ENCODE data around the gene RPH3AL. TPM values are rescaled to one million over a fixed set of nuclear protein-coding genes. Genes with fewer than 3 reads are reported as not detected.
"Not testable (repeated sequence)": the region's sequence is repeated elsewhere in the genome, so short reads cannot be mapped to it uniquely, and the experiment has no call there.

The RPH3AL gene
- total RNA-seq, 1 experiment from 2014 or later: 6.9 TPM

DNA sequence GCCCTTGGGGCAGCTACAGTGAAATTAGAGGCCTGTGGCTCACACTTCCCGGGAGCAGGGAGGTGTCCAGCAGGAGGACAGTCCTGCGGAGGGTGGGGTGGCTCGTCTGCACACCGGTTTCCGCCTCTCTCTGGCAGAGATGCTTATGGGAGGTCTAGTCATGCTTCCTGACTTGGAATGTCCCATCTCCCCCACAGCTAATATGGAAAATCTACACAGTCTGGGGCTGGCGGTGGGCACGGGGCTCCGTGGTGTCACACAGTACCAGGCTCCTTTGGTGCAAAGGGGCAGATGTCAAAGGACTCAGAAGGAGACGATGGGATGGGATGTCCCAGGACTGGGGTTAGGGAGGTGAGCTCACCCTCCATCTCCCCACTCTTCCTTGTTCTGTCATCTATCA lies 127.1 kb downstream of the RPH3AL start:
- in situ Hi-C loops (cut with HindIII; ENCODE audit: low sequenced_read_pairs): no loop called here
- no peak for DNase-seq (ENCODE audit: low spot score)

DNA sequence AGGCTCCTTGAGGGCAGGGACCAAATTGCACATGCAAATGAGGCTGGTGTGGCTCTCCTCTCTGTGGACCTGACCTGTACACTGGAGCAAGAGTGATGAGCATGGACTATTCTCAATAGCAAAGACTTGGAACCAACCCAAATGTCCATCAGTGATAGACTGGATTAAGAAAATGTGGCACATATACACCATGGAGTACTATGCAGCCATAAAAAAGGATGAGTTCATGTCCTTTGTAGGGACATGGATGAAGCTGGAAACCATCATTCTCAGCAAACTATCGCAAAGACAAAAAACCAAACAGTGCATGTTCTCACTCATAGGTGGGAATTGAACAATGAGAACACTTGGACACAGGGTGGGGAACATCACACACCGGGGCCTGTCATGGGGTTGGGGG lies 128.0 kb downstream of the RPH3AL start:
- in situ Hi-C loops (cut with HindIII; ENCODE audit: low sequenced_read_pairs); DNase-seq (ENCODE audit: low spot score): not testable (repeated sequence)

DNA sequence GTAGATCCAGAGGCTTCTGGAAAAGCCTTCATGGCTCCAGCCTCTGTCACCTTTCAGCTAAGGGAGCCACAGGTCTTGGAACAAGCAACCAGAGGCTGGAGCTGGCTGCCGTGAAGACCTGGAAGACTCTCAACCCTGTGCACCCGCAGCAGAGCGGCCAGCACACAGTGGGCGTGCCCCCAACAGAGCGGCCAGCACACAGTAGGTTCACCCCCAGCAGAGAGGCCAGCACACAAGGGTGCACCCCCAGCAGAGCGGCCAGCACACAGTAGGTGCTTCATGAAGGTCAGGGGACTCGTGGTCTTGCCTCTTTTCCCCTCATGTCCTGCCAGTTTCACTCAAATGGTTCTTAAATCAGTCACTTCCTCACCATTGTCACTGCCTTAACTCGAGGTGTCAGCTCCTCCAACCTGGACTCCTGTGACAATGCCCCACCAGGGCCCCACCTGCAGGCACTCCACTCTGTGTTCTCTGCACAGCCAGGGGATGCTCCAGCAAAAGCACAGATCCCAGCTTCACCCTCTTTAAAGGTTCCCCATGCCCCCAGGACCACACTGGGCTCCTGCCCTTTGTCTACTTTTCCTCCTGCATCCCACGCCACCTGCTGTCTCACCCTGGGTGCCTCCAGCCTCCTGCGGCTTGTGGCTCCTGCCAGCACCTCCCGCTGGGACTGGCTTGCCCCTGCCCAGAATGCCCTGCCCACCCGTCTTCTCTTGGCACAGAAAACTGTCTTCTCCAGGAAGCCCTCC lies 128.7 kb downstream of the RPH3AL start:
- no peak for DNase-seq (ENCODE audit: low spot score)
- in situ Hi-C loops (cut with HindIII; ENCODE audit: low sequenced_read_pairs): no loop called here

DNA sequence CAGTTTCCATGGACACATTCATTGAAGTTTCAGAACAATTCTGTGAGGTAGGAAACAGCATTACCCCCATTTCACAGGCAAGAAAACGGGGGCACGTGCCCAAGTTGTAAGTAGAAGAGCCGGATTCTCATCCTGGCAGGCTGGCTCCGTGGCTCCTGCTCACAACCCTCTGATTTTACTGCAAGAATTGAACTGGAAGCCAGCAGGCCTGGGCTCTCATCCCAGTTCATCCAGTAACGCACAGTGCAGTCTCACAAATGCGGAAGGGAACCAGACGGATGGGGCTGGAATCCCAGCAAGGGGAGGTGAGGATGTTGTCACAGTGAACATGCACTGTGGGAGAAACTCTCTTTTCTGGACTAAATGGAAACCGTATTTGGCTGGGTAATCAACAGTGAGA lies 130.4 kb downstream of the RPH3AL start:
- peak; percentile 75 for DNase-seq (ENCODE audit: low spot score)
- in situ Hi-C loops (cut with HindIII; ENCODE audit: low sequenced_read_pairs): no loop called here

DNA sequence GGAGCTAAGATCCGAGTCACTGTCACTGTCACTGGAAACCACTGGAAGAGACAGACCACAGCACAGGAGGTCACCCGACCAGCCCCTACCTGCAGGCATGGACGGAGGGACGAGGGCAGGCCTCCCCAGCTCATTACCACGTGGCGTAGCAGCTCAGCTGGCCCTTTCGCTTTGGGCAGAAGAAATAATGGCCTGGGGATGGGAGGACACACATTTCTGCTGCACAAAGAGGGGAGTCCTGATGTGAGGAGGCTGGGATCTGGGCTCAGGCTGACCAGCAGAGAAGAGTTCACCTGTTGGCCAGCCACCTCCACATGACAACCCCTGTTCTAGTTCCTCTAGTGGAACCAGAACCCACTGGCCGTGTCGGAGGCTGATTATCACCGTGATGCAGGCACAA lies 132.9 kb downstream of the RPH3AL start:
- in situ Hi-C loops (cut with HindIII; ENCODE audit: low sequenced_read_pairs): no loop called here
- DNase-seq (ENCODE audit: low spot score): no peak

DNA sequence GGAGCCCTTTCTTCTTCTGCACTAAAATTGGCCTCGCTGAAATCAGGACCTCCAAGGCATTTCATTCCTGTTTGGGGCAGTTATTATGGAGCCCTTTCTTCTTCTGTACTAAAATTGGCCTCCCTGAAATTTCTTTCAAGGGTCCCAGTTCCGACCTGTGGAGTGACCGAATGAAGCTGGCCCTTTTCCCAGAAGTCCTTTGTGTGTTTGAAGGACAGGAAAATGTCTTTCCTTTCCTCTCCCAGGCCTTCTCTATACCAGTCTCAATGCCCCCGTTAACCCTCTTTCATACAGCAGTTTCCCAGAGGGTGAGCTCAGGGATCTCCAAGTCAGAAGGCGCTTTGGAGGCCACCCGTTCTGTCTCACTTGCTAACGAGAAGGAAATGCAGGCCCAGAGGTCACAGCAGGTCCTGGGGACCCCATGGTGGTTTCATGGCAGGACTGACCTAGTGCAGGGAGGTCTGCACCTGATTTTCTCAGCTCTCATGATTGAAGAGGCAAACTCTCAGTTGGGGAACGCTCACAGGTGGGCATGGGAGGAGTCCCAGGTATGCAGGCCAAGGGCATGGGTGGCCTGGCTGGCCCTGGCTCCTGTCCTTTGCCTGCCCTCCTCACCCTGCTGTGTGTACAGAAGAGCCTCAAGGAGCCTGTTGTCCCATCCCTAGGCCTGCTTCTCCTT lies 134.0 kb downstream of the RPH3AL start:
- in situ Hi-C loops (cut with HindIII; ENCODE audit: low sequenced_read_pairs): no loop called here
- DNase-seq (ENCODE audit: low spot score): no peak

DNA sequence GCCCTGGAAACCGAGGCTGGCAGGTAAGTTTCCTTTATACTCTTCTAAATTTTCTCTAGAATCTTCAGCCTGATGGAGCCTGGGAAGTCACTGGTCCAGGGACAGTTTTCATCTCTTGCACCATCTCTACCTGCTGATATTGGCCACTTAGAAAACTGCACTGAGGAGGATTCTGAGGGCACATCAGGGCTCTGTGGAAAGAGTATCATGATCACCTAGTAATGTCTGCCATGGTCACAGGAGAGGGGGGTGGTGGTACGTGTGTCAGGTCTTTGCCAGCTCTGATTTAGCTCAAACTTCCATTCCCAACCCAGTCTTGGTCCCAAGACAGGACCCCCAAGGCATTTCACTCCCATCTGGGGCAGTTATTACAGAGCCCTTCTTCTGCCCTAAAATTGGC lies 136.0 kb downstream of the RPH3AL start:
- in situ Hi-C loops (cut with HindIII; ENCODE audit: low sequenced_read_pairs): no loop called here
- DNase-seq (ENCODE audit: low spot score): no peak

DNA sequence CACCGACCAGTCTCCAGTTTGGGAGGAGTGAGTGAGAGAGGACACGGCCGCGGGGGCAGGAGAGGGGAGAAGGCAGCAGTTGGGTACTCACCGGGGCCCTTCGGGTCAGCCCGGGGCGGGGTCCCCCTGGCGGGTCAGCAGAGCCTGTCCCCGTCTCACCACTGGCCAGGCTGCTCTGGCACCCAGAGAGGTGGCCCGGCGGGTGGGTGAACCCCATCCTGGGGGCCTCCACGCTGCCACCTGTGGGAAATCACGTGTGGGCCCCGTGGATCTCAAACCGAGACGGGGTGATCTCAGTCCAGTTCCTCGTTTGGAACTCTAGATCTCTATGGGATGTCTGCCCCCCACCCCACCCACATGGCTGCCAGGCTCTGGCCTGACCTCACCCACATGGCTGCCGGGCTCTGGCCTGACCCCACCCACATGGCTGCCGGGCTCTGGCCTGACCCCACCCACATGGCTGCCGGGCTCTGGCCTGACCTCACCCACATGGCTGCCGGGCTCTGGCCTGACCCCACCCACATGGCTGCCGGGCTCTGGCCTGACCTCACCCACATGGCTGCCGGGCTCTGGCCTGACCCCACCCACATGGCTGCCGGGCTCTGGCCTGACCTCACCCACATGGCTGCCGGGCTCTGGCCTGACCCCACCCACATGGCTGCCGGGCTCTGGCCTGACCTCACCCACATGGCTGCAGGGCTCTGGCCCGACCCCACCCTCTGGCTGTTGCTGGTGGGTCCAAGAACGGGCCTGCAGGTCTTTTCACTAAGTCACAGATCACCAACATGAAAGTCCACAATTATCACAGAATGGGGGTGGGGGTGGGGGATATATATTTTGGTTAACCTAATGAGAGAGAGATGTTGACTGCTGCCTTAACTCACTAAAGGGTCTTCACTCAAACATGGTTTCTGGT lies 136.8 kb downstream of the RPH3AL start:
- DNase-seq (ENCODE audit: low spot score); in situ Hi-C loops (cut with HindIII; ENCODE audit: low sequenced_read_pairs): not testable (repeated sequence)

DNA sequence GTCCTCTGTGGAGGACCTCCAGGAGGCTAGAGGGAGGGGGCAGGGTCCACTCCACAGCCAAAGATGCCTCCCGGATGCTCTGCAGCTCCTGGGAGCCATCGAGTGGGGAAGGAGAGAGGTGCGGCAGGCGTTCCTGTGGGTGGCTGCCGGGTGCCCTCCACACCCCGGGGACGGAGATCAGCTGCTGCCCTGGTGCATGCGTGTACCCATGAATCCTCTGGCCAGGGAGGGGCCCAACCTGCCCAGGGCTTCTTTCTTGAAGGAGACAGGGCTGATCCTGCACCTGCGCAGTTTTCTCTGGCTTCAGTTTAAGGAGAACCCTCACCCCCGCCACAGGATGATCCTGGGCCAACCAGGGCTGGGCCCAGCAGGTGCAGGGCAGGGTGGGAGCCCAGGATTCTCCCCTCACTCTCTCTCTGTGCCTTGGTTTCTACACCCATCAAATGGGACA lies 137.7 kb downstream of the RPH3AL start:
- DNase-seq (ENCODE audit: low spot score): no peak
- in situ Hi-C loops (cut with HindIII; ENCODE audit: low sequenced_read_pairs): no loop called here

DNA sequence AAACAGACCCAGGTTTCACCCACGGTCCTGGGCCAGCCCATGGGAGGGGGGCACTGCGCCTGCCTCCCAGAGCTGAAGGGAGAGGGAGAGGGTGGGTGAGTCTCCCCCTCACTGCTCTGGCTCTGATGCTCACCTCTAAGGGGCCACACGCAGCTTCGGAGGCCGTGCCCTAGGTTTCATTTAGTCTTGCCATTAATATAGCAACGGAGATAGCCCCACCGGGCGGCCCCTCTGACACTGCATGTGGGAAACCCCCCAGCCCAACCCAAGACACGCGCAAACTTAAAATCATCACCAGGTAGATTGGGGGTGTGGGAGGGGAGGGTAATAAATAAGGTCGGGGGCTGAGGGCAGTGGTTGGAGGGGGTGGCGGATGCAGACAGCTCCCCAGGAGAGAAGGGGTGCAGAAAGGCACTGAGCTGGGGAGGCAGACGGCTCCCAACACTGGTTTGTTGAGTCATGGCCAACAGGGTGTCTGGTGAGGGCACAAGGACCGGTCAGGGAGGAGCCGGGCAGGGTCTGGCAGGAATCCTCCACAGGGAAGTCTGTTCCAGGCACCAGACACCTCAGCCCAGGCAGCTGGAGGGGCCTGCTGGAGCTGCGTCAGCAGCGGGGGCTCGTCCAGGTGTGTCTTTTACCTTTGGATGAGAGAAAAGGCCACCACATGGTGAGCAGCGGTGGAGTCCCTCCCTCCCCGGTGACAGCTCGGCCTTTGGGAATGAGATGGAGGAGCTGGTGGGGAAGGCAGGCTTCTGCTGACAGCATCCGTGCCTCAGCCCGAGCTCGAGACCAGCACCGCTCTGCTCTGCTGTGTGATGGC lies 139.1 kb downstream of the RPH3AL start:
- in situ Hi-C loops (cut with HindIII; ENCODE audit: low sequenced_read_pairs): no loop called here
- DNase-seq (ENCODE audit: low spot score): no peak

DNA sequence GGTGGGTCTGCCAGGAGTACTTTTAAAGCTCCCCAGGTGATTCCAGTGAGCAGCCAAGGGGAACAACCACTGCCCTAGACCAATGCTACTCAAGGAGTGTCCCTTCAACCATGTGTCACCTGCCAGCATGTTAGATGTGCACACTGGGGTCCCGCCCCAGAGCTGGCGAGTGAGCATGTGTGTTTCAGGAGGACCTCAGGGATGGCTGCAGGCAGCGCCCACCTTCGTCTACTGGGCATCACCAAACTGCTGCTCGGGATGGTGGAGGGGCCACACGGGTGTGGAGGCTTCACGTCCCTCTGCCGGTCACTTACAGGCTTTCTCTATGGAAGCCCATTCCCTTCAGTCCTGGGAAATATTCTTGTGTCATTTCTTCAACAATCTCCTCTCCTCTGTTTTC lies 142.2 kb downstream of the RPH3AL start:
- in situ Hi-C loops (cut with HindIII; ENCODE audit: low sequenced_read_pairs): no loop called here
- DNase-seq (ENCODE audit: low spot score): no peak

DNA sequence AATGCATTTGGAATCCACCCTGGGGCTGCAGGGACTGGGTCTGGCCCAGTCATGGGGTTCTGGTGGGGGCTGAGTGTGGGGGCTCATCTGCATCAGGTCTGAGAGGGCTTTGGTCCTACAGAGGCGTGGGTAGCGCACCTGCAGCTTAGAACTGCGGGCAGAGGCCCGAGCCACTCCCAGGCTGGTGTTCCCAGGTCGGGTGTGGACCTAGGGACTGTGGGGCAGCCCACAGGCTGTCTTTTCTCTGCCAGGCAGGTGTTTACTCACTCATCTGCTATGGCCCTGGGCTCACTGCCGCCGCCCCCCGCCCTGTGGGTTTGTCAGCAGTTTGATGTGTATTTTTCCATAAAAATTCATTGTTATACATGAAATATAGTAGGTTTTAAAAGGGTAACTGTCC lies 144.2 kb downstream of the RPH3AL start:
- in situ Hi-C loops (cut with HindIII; ENCODE audit: low sequenced_read_pairs): loop anchor here (10.0 kb wide), 1 partner anchor 396 kb away; no protein-coding TSS in a partner anchor
- DNase-seq (ENCODE audit: low spot score): no peak

DNA sequence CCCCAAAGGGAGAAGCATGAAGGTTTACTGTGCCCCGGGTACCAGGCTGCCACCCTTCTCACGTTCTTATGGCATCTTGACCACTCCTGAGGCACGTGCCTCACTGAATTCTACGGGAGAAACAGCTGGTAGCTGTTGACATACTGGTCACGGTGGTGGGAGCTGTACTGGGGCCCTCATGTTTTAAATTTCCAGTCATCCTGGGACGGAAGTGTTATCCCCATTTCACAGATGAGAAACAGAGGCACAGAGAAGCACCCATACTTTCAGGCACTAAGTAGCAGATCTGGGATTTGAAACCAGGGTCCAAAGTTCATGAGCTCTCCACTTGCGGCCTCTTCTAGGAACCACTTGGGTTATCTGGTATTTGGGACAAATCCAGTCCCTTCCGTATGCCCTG lies 144.8 kb downstream of the RPH3AL start:
- in situ Hi-C loops (cut with HindIII; ENCODE audit: low sequenced_read_pairs): loop anchor here (10.0 kb wide), 1 partner anchor 397 kb away; no protein-coding TSS in a partner anchor
- no peak for DNase-seq (ENCODE audit: low spot score)

DNA sequence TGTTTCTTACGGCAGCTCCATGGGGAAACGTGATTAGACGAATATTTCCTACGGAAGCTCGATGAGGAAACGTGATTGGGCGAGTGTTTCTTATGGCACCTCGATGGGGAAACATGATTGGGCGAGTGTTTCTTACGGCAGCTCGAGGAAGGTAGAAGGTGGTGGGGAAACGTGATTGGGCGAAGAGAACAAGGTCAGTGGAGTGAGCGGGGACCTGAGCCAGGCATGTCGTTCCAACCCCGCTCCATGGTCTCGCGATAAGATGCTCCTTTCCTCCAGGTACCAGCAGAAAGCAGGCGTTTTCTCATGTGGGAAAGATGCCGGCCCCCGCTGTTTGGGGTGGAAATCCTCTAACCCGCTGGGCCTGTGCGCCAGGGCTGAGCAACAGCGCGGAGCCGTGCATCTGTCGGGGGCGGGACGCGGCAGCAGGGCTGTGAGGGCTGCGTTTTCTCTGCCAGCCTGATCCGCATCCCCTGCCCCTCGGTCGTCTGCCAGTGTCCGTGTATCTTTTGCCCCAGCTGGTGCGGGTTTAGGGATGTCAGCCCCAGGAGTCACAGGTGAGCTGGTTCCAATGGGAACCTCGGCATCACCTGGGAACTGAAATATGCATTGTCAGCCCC lies 145.6 kb downstream of the RPH3AL start:
- in situ Hi-C loops (cut with HindIII; ENCODE audit: low sequenced_read_pairs): loop anchor here (10.0 kb wide), 1 partner anchor 398 kb away; no protein-coding TSS in a partner anchor
- DNase-seq (ENCODE audit: low spot score): peak; percentile 88

DNA sequence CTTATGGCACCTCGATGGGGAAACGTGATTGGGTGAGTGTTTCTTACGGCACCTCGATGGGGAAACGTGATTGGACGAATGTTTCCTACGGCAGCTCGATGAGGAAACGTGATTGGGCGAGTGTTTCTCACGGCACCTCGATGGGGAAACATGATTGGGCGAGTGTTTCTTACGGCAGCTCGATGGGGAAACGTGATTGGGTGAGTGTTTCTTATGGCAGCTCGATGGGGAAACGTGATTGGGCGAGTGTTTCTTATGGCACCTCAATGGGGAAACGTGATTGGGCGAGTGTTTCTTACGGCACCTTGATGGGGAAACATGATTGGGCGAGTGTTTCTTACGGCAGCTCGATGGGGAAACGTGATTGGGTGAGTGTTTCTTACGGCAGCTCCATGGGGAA lies 146.1 kb downstream of the RPH3AL start:
- DNase-seq (ENCODE audit: low spot score): not testable (repeated sequence)
- in situ Hi-C loops (cut with HindIII; ENCODE audit: low sequenced_read_pairs): loop anchor here (10.0 kb wide), 1 partner anchor 398 kb away; no protein-coding TSS in a partner anchor

DNA sequence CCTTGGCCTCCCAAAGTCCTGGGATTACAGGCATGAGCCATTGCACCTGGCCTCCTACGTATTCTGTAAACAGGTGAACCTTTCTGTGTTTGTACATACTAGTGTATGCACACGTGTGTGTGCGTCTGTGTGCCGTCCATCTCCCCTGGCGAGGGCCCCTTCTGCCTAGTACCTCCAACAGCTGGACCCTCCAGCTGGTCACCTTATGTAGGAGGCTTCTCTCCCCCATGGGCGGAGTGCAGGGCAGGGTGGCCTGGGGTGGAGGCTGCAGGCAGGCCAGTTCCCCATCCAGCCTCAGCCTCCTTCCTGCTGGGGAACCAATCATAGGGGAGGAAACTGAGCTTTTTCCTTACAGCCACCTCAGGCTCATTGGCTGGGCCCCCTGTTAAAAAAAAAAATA lies 146.8 kb downstream of the RPH3AL start:
- in situ Hi-C loops (cut with HindIII; ENCODE audit: low sequenced_read_pairs): loop anchor here (10.0 kb wide), 1 partner anchor 399 kb away; no protein-coding TSS in a partner anchor
- DNase-seq (ENCODE audit: low spot score): no peak

DNA sequence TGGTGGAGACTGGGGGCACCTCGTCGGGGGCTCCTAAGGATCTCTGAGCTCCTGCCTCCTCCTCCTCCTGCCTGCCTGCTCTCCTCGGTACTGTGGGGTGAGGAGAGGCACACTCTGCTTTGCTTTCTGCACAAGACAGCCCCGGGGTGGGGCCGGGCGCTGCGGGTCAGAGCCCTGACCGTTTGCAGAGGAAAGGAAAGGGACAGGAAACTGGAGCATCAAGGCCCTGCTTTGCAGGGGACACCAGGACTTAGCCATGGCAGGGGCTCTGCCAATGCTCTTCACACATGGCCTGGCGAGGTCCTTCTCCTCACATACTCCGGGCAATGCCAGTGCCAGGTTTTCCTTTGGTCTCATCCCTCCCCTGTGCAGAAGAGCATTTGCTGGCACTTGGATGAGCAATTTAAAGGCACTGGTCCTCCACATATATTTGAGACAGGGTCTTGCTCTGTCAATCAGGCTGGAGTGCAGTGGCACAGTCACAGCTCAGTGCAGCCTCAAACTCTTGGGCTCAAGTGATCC lies 147.4 kb downstream of the RPH3AL start:
- peak; percentile 79 for DNase-seq (ENCODE audit: low spot score)

More for the DNA sequence above, 147.4 kb downstream of the RPH3AL start:
- in situ Hi-C loops (cut with HindIII; ENCODE audit: low sequenced_read_pairs): loop anchor here (10.0 kb wide), 1 partner anchor 400 kb away; no protein-coding TSS in a partner anchor

All from G401 (cell line).